Neural crest cell (in vitro differentiated cells): ENCODE results near the gene EIF4E. TPM values are rescaled to one million over a fixed set of nuclear protein-coding genes. Genes with fewer than 3 reads are reported as not detected.

Experiments used
- DNase-seq: peaks from one replicate; pipeline ENCODE4 v3.0.0; 2021; ENCODE audit warnings: low read depth, mixed read lengths, low spot score
- H3K27ac Mint-ChIP-seq: one replicate; pipeline ENCODE4 v1.8.0; 2021; ENCODE audit warnings: mild to moderate bottlenecking, mixed read lengths; ENCODE audit not compliant: unreplicated experiment
- H3K27me3 Mint-ChIP-seq: 2 replicates; pipeline ENCODE4 v1.8.0; 2021; ENCODE audit warnings: low read depth, mild to moderate bottlenecking, mixed read lengths
- H3K36me3 Mint-ChIP-seq: 2 replicates; pipeline ENCODE4 v1.8.0; 2021; ENCODE audit warnings: low read depth, mild to moderate bottlenecking, mixed read lengths
- H3K4me1 Mint-ChIP-seq: 2 replicates; pipeline ENCODE4 v1.8.0; 2021; ENCODE audit warnings: mixed read lengths
- H3K4me3 Mint-ChIP-seq: one replicate; pipeline ENCODE4 v1.8.0; 2021; ENCODE audit warnings: mild to moderate bottlenecking, mixed read lengths
- H3K9me3 Mint-ChIP-seq: 2 replicates; pipeline ENCODE4 v1.8.0; 2021; ENCODE audit warnings: mixed read lengths
- CTCF ChIP-seq: fragments of 200-600 bp; sonication (generic); conservative IDR thresholded peaks from 2 replicates; pipeline ENCODE4 v1.5.0; 2021; ENCODE audit warnings: antibody characterized with exemption, mild to moderate bottlenecking
- long read RNA-seq: library from polyadenylated mRNA; unstranded; transcript quantifications from one replicate; pipeline ENCODE4 v2.0.0, GENCODE V29; 2020
- total RNA-seq: library from RNA; stranded (reverse); gene quantifications from 2 replicates; pipeline ENCODE4 v1.2.1, GENCODE V29; 2021

Gene EIF4E
- 144 and 145 TPM in 2 replicates for total RNA-seq
- long read RNA-seq, full-length matches to known transcripts: 901 of 970 reads
- long read RNA-seq, partial matches to known transcripts: 43 of 970 reads
- long read RNA-seq, other reads (novel, unspliced or antisense): 26 of 970 reads

- no peaks in the 10 kb centered on the region for H3K27me3 Mint-ChIP-seq
- no peak for TF ChIP-seq CTCF
Observed at GRCh38 chr4:98928505-98929340, at the start of gene EIF4E. TSS of gene EIF4E (minus strand) at chr4:98929133. CDS start at chr4:98929112, 21 bp downstream.

GRCh38 chr4:98977557-98977956, 48.6 kb upstream of the EIF4E start:
- no peak for DNase-seq
- TF ChIP-seq CTCF: no peak
- Mint-ChIP-seq H3K27ac (no peak overlapping the region), H3K4me1 (no peaks in the 10 kb centered on the region), H3K36me3 (no peaks in the 10 kb centered on the region), H3K4me3 (no peak overlapping the region), H3K9me3 (no peaks in the 10 kb centered on the region), H3K27me3 (no peaks in the 10 kb centered on the region)

More at GRCh38 chr4:98928505-98929340, at the start of gene EIF4E:
- Mint-ChIP-seq H3K4me3 (peak within 1 kb of the TSS; percentile 97), H3K9me3 (peaks cover 8% of the 10 kb centered on the region), H3K36me3 (peaks cover 33% of the 10 kb centered on the region), H3K27ac (peak within 1 kb of the TSS; percentile 99), H3K4me1 (peaks cover 34% of the 10 kb centered on the region)
- DNase-seq: peak; percentile 81

GRCh38 chr4:98976716-98977115, 47.8 kb upstream of the EIF4E start:
- no peaks in the 10 kb centered on the region for H3K9me3 Mint-ChIP-seq
- no peak for TF ChIP-seq CTCF
- no peaks in the 10 kb centered on the region for H3K4me1 Mint-ChIP-seq
- no peak overlapping the region for H3K27ac Mint-ChIP-seq
- no peak overlapping the region for H3K4me3 Mint-ChIP-seq
- H3K27me3 Mint-ChIP-seq: no peaks in the 10 kb centered on the region
- no peaks in the 10 kb centered on the region for H3K36me3 Mint-ChIP-seq
- no peak for DNase-seq

GRCh38 chr4:98969878-98970785, 41.2 kb upstream of the EIF4E start:
- Mint-ChIP-seq H3K9me3 (peaks cover 2% of the 10 kb centered on the region), H3K27ac (no peak overlapping the region), H3K27me3 (no peaks in the 10 kb centered on the region), H3K4me3 (no peak overlapping the region), H3K4me1 (peaks cover 28% of the 10 kb centered on the region), H3K36me3 (no peaks in the 10 kb centered on the region)
- no peak for DNase-seq
- no peak for TF ChIP-seq CTCF

GRCh38 chr4:98967786-98968329, 38.9 kb upstream of the EIF4E start:
- Mint-ChIP-seq H3K4me1 (peaks cover 28% of the 10 kb centered on the region), H3K9me3 (peaks cover 7% of the 10 kb centered on the region), H3K27me3 (no peaks in the 10 kb centered on the region), H3K4me3 (no peak overlapping the region), H3K27ac (no peak overlapping the region), H3K36me3 (no peaks in the 10 kb centered on the region)
- TF ChIP-seq CTCF: no peak
- no peak for DNase-seq
